Measurements from ENCODE around the gene RPH3AL.

The RPH3AL gene

GRCh38 chr17:313911-314613 is 38.5 kb downstream of the RPH3AL start:
- DNase-seq = no peak

DNA sequence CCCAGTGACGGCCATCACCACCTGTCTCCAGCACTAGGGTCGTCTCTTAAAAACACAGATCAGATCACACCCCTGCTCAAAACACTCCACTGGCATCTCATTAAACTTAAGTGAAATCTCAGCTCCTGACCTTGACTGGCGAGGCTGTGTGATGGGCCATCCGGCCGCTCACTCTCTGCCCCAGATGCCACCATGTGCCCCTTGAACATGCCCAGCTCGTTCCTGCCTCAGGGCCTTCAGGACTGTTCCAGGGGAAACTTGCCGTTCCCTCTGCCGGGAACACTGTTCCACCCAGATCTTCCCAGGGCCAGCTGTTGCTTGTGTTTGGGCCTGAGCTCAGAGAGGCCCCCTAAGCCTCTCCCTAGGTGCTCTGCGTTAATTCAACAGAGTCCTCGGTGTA is 39.4 kb downstream of the RPH3AL start:
- no peak for DNase-seq

GRCh38 chr17:312476-313148 is 40.0 kb downstream of the RPH3AL start:
- no peak for DNase-seq

DNA sequence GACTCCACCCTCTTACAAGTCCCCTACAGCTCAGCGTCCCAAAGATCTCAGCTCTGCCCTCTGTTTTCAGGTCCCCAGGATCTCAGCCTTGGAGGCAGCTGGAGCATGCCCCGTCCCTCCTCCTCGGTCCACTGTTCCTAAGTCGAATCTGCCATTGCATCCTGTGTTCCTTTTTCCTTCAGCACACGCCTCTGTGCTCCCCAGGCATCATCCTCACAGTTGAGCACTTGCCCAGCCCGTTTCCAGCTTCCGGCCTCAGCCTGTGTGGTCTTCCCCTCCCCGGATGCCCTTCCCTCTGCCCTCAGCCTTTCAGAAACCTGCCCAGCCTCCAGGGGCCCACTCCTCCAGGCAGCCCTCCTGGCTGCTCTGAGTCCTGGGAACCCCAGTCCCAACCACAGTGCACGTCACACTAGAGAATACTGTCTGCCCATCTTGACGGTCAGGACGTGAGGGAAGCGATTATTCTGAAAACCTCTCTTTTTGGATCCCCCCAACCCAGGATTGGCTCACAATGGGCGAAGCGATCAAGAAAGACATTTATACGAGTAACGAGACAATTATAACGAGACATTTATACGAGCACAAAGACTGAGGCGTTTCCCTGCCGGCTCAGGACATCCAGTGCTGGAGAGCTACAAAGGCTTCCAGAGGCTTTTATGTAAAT is 41.4 kb downstream of the RPH3AL start:
- no peak for DNase-seq

DNA sequence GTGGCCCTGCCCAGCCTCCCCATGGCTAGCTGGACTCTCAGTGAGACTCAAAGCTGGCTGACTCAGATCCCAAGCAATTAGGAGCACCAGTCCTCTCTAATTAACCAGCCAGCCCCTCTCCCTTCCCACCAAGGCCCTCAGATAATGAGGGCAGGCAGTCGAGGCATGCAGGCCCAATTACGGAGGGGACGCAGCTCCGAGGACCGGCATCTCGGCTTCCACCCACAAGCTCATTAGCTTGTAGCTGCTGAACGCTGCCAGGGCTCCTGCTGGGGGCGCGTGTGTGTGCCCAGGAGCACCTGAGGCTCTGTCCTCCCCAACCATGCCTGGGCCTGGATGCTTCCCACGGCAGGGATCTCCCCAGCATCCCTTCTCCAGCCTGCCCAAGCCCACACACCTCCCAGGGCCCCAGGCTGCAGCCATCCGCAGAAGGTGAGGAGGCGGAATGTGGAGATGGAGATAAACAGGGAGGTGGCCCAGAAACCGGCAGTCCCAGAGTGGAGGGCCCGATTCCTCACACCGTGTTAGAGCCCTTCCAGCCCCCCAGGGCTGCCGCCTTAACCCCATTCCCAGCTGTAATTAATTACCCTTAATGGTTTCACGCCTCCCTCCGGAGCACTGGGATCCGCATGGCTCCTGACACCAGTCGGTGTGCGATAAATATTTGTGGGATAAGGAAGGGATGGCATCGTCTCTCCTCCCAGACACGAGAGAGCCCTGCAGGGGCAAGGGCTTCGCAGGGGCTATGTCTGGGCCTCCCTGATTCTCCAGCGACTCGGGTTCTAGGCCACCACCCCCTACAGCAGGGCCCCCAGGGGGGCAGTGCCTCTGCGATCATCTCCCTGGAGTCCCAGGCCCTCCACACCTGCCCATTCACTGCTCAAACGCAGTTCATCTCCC is 42.2 kb downstream of the RPH3AL start:
- DNase-seq = no peak

GRCh38 chr17:309361-309888 is 43.2 kb downstream of the RPH3AL start:
- DNase-seq = no peak

- no peak for DNase-seq
Measured at GRCh38 chr17:307741-308507, 44.7 kb downstream of the RPH3AL start.

DNA sequence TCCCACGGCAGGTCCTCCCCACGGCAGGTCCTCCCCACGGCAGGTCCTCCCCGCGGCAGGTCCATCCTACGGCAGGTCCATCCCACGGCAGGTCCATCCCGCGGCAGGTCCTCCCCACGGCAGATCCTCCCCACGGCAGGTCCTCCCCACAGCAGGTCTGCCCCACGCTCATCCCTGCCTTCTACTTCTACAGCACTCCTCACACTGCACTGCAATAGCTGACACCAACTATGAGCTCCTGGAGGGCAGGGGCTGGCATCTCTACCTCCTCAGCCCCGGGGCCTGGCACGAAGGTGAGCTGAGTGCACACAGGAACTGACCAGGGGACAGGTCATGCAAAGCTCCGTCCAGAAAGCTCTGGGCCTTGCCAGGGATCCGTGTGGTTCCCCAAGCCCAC is 45.3 kb downstream of the RPH3AL start:
- DNase-seq = no peak

DNA sequence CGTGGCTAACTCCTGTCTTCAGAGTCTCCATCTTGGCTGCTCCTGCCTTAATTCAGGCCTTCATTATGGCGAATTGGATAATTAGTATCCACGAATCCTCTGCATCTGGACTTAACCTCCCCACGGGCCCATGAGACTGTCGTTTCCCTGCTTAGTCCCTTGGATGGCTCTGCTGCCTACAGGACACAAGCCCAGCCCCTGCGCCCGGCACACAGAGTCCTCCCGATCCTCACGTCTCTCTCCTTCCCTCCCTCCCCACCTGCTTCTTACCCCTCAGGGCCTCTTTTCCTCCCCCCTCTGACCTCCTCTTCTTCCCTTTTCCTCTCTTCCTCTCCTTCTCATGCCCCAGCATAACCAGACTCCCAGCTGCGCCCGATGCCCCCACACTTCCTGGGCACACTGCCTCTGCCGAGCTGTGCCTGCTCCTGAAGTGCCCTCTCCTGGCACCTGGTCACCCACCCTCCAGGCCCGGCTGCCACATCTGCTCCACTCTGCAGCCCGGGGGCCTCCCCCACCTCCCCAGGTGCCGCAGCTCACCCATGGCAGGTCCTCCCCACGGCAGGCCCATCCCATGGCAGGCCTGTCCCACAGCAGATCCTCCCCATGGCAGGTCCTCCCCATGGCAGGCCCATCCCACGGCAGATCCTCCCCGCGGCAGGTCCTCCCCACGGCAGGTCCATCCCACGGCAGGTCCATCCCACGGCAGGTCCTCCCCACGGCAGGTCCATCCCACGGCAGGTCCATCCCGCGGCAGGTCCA is 45.9 kb downstream of the RPH3AL start:
- DNase-seq = no peak

DNA sequence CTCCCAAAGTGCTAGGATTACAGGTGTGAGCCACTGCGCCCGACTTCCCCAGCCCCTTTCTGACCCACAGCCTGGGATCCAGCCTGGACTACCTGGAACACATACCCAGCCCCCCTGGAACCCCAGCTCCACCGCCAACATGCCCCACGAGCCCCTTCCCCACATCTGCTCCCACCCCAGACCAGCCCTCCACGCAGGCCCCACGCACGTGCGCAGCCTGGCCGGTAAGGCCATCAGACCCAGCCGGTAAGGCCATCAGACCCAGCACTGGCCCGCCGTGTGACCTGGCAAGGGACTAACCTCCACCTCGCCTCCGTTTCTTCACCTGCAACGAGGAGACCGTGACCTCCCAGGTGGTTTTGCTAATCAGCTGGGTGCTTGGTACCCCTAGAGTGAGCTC is 46.5 kb downstream of the RPH3AL start:
- no peak for DNase-seq

GRCh38 chr17:305090-305976 is 47.3 kb downstream of the RPH3AL start:
- DNase-seq = no peak

DNA sequence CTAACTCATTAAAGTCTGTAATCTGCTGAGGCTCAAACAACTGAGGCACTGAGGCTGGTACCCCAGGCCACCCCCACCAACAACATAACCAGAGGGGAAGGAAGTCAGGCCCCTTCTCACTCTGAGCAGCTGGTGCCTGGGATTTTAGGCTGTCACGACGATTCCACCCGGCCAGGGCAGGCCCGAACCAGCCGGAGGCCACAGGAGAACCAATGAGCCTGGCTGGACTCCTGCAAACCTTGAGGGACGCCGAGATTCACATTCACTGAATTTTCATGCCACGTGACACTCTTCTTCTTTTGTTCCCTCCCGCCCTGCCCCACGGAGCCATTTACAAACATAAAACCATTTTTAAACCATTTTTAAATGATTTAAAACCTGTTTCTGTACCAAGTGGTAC is 48.1 kb downstream of the RPH3AL start:
- no peak for DNase-seq

- no peak for DNase-seq
Measured at GRCh38 chr17:303168-303567, 49.4 kb downstream of the RPH3AL start.

DNA sequence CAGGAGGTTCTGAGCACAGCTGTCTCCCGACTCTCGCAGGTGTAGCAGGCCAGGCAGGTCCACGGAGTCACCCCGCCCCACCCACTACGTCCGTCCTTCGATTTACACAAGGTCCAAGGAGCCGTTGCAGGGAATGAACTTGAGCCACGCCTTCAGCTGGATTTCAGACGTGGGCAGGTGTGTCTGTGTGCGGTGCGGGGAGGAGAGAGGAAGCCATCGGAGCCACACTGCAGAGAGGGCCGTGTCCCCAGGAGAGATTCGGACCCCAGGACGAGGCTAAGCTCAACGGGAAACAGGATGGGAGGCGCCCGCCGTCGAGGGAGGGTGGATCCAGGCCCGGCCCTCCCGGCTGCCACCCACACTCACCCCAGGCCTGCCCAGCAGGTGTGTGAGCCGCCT is 50.3 kb downstream of the RPH3AL start:
- DNase-seq = no peak

GRCh38 chr17:301681-302299 is 50.8 kb downstream of the RPH3AL start:
- DNase-seq = no peak

DNA sequence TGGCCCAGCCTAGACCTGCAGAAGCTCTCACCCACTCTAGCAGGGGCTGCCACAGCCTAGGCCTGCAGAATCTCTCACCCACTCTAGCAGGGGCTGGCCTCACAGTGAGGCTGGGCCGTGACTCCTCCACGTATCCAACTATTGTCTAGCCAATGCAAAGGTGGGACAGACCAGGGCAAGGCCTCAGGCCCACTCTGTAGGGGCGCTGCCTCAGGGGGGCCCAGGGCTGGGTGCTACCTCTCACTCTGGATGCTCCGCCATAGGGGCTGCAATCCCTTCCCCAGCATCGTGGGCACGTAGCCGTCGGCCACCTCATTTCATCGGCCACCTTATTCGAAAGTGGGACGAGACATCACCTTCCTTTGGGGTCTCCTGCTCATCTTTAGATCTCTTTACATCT is 51.7 kb downstream of the RPH3AL start:
- DNase-seq = no peak

DNA sequence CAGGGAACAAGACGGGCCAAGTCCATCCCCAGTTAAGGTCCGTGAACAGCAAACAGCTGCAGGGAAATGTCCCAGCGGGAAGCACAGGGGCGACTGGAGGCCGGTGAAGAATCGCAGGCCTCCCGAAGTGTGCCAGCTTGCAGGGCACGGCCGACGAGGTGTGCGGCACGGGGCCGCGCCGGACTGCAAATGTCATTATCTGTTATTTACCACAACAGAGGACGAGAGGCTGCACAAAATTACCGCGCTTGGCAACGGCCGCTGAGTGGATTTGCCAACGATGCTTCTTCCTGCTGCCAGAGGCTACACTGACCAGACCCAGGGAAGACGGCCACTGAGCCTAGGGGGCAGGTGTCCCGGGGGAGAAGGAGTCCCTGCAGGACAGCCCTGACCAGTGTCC is 53.1 kb downstream of the RPH3AL start:
- DNase-seq = no peak

- no peak for DNase-seq
Measured at GRCh38 chr17:298791-299450, 53.7 kb downstream of the RPH3AL start.

DNA sequence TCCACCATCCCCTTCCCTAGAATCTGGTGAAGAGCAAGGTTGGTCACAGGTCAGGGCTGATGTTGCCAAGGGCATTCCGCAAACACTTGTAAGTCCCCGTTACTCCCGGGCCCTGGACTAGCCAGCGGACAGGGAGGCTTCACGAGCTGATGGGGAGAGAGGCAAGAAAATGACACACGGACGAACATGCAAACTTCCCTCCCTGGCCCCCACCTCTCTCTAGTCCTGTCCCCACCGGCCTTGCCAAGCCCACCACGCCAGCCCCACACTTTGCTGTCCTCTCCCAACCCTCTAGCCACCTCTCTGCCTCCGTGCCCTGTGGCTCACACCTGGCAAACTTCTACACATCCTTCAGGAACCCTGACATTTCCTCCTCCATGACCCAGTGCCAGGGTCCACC is 54.8 kb downstream of the RPH3AL start:
- no peak for DNase-seq
